Measurements from ENCODE around the gene NUDT8.

GRCh38 chr11:67630228-67630942 is 648 bp upstream of the NUDT8 start:
- TF ChIP-seq SP1 (IDR thresholded peaks at IDR 0.05; ENCODE audit: low read depth, low read length) (no peak; the same call in 1 of the 2 replicates), CTCF (IDR thresholded peaks at IDR 0.05; ENCODE audit: control extremely low read depth in 1 of 3, insufficient read depth in 1 of 3, low read depth in 1 of 3, low read length in 3 of 3) (peak in 2 of 3 experiments; percentile 74 to 79; a peak in 3 of 4 replicates), BRCA1 (IDR thresholded peaks at IDR 0.05; ENCODE audit: low read depth, low read length) (no peak), HDAC6 (IDR thresholded peaks at IDR 0.05; ENCODE audit: low read depth, low read length) (no peak), CREB1 (IDR thresholded peaks at IDR 0.05) (peak; percentile 34), ATF2 (IDR thresholded peaks at IDR 0.05; ENCODE audit: low read length) (no peak), ZNF274 (IDR thresholded peaks at IDR 0.05; ENCODE audit: borderline replicate concordance, extremely low read depth, low read length) (no peak), JUND (IDR thresholded peaks at IDR 0.05; ENCODE audit: low read length) (no peak)
- TF ChIP-seq, protein P1, sequence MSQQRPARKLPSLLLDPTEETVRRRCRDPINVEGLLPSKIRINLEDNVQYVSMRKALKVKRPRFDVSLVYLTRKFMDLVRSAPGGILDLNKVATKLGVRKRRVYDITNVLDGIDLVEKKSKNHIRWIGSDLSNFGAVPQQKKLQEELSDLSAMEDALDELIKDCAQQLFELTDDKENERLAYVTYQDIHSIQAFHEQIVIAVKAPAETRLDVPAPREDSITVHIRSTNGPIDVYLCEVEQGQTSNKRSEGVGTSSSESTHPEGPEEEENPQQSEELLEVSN (IDR thresholded peaks at IDR 0.05), result no peak; the same call in 1 of the 2 replicates
